Astrocyte (in vitro differentiated cells and primary cell): ENCODE measurements around the gene FOXL3. TPM values are rescaled to one million over a fixed set of nuclear protein-coding genes. Genes with fewer than 3 reads are reported as not detected.

ENCODE experiments used
- DNase-seq: peaks from one replicate; pipeline ENCODE4 v3.0.0-alpha.2; 2010; ENCODE audit warnings: low read depth
- FAIRE-seq: peaks from 2 replicates; lab custom pipeline; 2011; peaks lifted over from hg19 to GRCh38; lab: Jason Lieb, UNC
- H2AFZ ChIP-seq: 2 replicates; pipeline ENCODE4 v1.6.0; 2012; ENCODE audit warnings: low read depth, low read length, inconsistent platforms
- H3K27ac ChIP-seq: 2 replicates; pipeline ENCODE4 v1.5.1; 2011; ENCODE audit warnings: low read depth, low read length, inconsistent platforms
- H3K27me3 ChIP-seq: 2 replicates; pipeline ENCODE4 v1.6.0; 2011; ENCODE audit warnings: low read length, inconsistent platforms; ENCODE audit not compliant: insufficient read depth
- H3K36me3 ChIP-seq: 2 replicates; pipeline ENCODE4 v1.5.1; 2011; ENCODE audit warnings: low read length, inconsistent platforms; ENCODE audit not compliant: insufficient read depth
- H3K4me1 ChIP-seq: 2 replicates; pipeline ENCODE4 v1.5.1; 2011; ENCODE audit warnings: low read length, inconsistent platforms; ENCODE audit not compliant: insufficient read depth
- H3K4me2 ChIP-seq: 2 replicates; pipeline ENCODE4 v1.6.0; 2012; ENCODE audit warnings: low read length, inconsistent platforms
- H3K4me3 ChIP-seq: 2 replicates; pipeline ENCODE4 v1.5.1; 2011; ENCODE audit warnings: low read depth, mild to moderate bottlenecking, low read length, inconsistent platforms; ENCODE audit not compliant: insufficient read depth
- H3K79me2 ChIP-seq: 2 replicates; pipeline ENCODE4 v1.6.0; 2012; ENCODE audit warnings: mild to moderate bottlenecking, low read length, inconsistent platforms; ENCODE audit not compliant: insufficient read depth
- H3K9ac ChIP-seq: 2 replicates; pipeline ENCODE4 v1.6.0; 2012; ENCODE audit warnings: mild to moderate bottlenecking, low read length, inconsistent platforms
- H3K9me3 ChIP-seq: 2 replicates; pipeline ENCODE4 v1.5.1; 2012; ENCODE audit warnings: low read depth, mild to moderate bottlenecking, low read length, inconsistent platforms; ENCODE audit not compliant: insufficient read depth
- H4K20me1 ChIP-seq: 2 replicates; pipeline ENCODE4 v1.6.0; 2012; ENCODE audit warnings: low read length, inconsistent platforms; ENCODE audit not compliant: insufficient read depth
- H3K27ac Mint-ChIP-seq: one replicate; pipeline ENCODE4 v1.8.0; 2021; ENCODE audit warnings: mild to moderate bottlenecking, mixed read lengths; ENCODE audit not compliant: unreplicated experiment
- H3K27me3 Mint-ChIP-seq: one replicate; pipeline ENCODE4 v1.8.0; 2021; ENCODE audit warnings: low read depth, mixed read lengths; ENCODE audit not compliant: unreplicated experiment
- H3K36me3 Mint-ChIP-seq: one replicate; pipeline ENCODE4 v1.8.0; 2021; ENCODE audit warnings: low read depth, mixed read lengths; ENCODE audit not compliant: unreplicated experiment
- H3K4me1 Mint-ChIP-seq: one replicate; pipeline ENCODE4 v1.8.0; 2021; ENCODE audit warnings: low read depth, mixed read lengths; ENCODE audit not compliant: unreplicated experiment
- H3K4me3 Mint-ChIP-seq: one replicate; pipeline ENCODE4 v1.8.0; 2021; ENCODE audit warnings: mild to moderate bottlenecking, moderate library complexity, mixed read lengths; ENCODE audit not compliant: unreplicated experiment
- H3K9me3 Mint-ChIP-seq: one replicate; pipeline ENCODE4 v1.8.0; 2021; ENCODE audit warnings: mild to moderate bottlenecking, mixed read lengths; ENCODE audit not compliant: unreplicated experiment
- EZH2 ChIP-seq: IDR thresholded peaks from 2 replicates; pipeline ENCODE4 v1.6.1; 2012; ENCODE audit warnings: mild to moderate bottlenecking, low read length, inconsistent platforms; ENCODE audit not compliant: insufficient read depth
- total RNA-seq: library from RNA; stranded (reverse); gene quantifications from 2 replicates; pipeline ENCODE4 v1.2.1, GENCODE V29; 2021
- TF ChIP-seq, protein P1 (sequence below): IDR thresholded peaks from 2 replicates; pipeline ENCODE4 v1.5.1; 2011; ENCODE audit warnings: low read depth, mild to moderate bottlenecking, inconsistent platforms, low read length, moderate library complexity; ENCODE audit not compliant: insufficient read depth

Gene FOXL3
- total RNA-seq, 1 donor from 2014 or later, result not detected

GRCh38 chr7:302054-302992, 12.4 kb downstream of the FOXL3 start:
- Histone ChIP-seq H3K9ac (no peak overlapping the region), H2AFZ (no peak overlapping the region), H4K20me1 (no peaks in the 10 kb centered on the region), H3K27me3 (no peaks in the 10 kb centered on the region), H3K36me3 (no peaks in the 10 kb centered on the region), H3K27ac (no peak overlapping the region), H3K4me2 (no peak overlapping the region), H3K4me3 (no peak overlapping the region), H3K4me1 (no peaks in the 10 kb centered on the region), H3K79me2 (no peaks in the 10 kb centered on the region), H3K9me3 (no peaks in the 10 kb centered on the region)
- H3K4me3 Mint-ChIP-seq, result no peak overlapping the region
- no peak for TF ChIP-seq EZH2
- TF ChIP-seq, protein P1, sequence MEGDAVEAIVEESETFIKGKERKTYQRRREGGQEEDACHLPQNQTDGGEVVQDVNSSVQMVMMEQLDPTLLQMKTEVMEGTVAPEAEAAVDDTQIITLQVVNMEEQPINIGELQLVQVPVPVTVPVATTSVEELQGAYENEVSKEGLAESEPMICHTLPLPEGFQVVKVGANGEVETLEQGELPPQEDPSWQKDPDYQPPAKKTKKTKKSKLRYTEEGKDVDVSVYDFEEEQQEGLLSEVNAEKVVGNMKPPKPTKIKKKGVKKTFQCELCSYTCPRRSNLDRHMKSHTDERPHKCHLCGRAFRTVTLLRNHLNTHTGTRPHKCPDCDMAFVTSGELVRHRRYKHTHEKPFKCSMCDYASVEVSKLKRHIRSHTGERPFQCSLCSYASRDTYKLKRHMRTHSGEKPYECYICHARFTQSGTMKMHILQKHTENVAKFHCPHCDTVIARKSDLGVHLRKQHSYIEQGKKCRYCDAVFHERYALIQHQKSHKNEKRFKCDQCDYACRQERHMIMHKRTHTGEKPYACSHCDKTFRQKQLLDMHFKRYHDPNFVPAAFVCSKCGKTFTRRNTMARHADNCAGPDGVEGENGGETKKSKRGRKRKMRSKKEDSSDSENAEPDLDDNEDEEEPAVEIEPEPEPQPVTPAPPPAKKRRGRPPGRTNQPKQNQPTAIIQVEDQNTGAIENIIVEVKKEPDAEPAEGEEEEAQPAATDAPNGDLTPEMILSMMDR, result no peak
- H3K36me3 Mint-ChIP-seq, result no peaks in the 10 kb centered on the region
- DNase-seq (no peak), FAIRE-seq (no peak)
- peaks cover 27% of the 10 kb centered on the region for H3K27me3 Mint-ChIP-seq
- H3K9me3 Mint-ChIP-seq, result peaks cover 6% of the 10 kb centered on the region
- H3K27ac Mint-ChIP-seq, result no peak overlapping the region
- no peaks in the 10 kb centered on the region for H3K4me1 Mint-ChIP-seq

GRCh38 chr7:303425-303824, 13.5 kb downstream of the FOXL3 start:
- no peaks in the 10 kb centered on the region for H3K36me3 ChIP-seq
- no peak overlapping the region for H3K9ac ChIP-seq
- DNase-seq, result no peak
- H3K36me3 Mint-ChIP-seq, result no peaks in the 10 kb centered on the region
- TF ChIP-seq EZH2, result no peak
- TF ChIP-seq, protein P1, result no peak
- H3K4me3 Mint-ChIP-seq, result no peak overlapping the region
- no peak overlapping the region for H2AFZ ChIP-seq
- H3K27me3 Mint-ChIP-seq, result peaks cover 27% of the 10 kb centered on the region
- no peaks in the 10 kb centered on the region for H4K20me1 ChIP-seq
- H3K27me3 ChIP-seq, result no peaks in the 10 kb centered on the region
- no peak overlapping the region for H3K27ac ChIP-seq
- no peaks in the 10 kb centered on the region for H3K4me1 ChIP-seq
- no peak overlapping the region for H3K27ac Mint-ChIP-seq
- no peaks in the 10 kb centered on the region for H3K79me2 ChIP-seq
- H3K9me3 Mint-ChIP-seq, result peaks cover 8% of the 10 kb centered on the region
- no peak overlapping the region for H3K4me3 ChIP-seq
- H3K9me3 ChIP-seq, result no peaks in the 10 kb centered on the region
- H3K4me1 Mint-ChIP-seq, result no peaks in the 10 kb centered on the region
- FAIRE-seq, result no peak
- H3K4me2 ChIP-seq, result no peak overlapping the region
